BJ (cell line): ENCODE measurements around the gene AP4S1. TPM values are rescaled to one million over a fixed set of nuclear protein-coding genes. Genes with fewer than 3 reads are reported as not detected.

ENCODE experiments used
- CTCF ChIA-PET: fragments of 350-600 bp; formaldehyde crosslinking; extraction: SDS; loops from one replicate; lab custom pipeline; 2021; ENCODE audit warnings: antibody characterized with exemption, inconsistent platforms; lab: Yijun Ruan, JAX
- POLR2A ChIA-PET: fragments of 300-600 bp; sonication (Branson Sonifier 250); formaldehyde crosslinking; extraction: SDS; loops from one replicate; lab custom pipeline; 2021; ENCODE audit warnings: antibody characterized with exemption; lab: Charles Lee
- DNase-seq: peaks from one replicate; pipeline ENCODE4 v3.0.0-alpha.2; 2011; ENCODE audit warnings: low read depth
- H3K27me3 ChIP-seq: 2 replicates; pipeline ENCODE4 v1.6.0; 2011; ENCODE audit warnings: low read length; ENCODE audit not compliant: control insufficient read depth, insufficient read depth
- H3K36me3 ChIP-seq: 2 replicates; pipeline ENCODE4 v1.5.1; 2011; ENCODE audit warnings: low read length; ENCODE audit not compliant: control insufficient read depth, insufficient read depth
- H3K4me3 ChIP-seq: 2 replicates; pipeline ENCODE4 v1.5.1; 2011; ENCODE audit warnings: low read depth, mild to moderate bottlenecking, control low read depth, low read length
- polyA plus RNA-seq: library from polyadenylated mRNA; depleted of rRNA; stranded (reverse); fragments of >200 nt; gene quantifications from 2 replicates; pipeline ENCODE4 v1.2.3, GENCODE V29; 2011
- TF ChIP-seq, protein P1 (sequence below): IDR thresholded peaks from 2 replicates; pipeline ENCODE4 v1.5.1; 2011; ENCODE audit warnings: low read depth, mild to moderate bottlenecking, control low read depth, inconsistent platforms, low read length, moderate library complexity; ENCODE audit not compliant: insufficient read depth

Gene AP4S1
- polyA plus RNA-seq, 1 experiment, result 2.5 TPM

DNA sequence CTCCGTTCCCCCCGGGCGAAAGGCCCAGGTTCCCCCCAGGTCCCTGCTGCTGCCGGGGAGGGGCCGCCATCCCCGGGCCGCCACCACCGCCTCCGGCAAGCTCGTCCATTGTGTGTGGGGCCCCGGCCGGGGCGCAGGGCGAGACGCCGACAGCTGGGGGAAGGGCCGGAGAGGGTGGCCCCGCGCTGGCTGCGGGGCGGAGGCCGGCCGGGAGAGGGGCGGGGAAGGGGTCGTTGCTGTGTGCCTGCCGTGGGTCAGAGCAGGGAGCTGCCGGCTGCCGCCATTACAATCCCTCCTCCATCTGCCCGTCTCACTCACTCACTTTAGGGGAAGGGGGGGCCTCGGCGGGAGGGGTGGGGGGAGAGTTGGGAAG lies 614 bp downstream of the AP4S1 start, which contains the start of gene STRN3:
Gene STRN3 (minus strand): TSS at position 303 of the 373 bp plus-strand sequence. CDS start 194 bp downstream, at position 109.
- no peaks in the 10 kb centered on the region for H3K36me3 ChIP-seq
- TF ChIP-seq, protein P1, sequence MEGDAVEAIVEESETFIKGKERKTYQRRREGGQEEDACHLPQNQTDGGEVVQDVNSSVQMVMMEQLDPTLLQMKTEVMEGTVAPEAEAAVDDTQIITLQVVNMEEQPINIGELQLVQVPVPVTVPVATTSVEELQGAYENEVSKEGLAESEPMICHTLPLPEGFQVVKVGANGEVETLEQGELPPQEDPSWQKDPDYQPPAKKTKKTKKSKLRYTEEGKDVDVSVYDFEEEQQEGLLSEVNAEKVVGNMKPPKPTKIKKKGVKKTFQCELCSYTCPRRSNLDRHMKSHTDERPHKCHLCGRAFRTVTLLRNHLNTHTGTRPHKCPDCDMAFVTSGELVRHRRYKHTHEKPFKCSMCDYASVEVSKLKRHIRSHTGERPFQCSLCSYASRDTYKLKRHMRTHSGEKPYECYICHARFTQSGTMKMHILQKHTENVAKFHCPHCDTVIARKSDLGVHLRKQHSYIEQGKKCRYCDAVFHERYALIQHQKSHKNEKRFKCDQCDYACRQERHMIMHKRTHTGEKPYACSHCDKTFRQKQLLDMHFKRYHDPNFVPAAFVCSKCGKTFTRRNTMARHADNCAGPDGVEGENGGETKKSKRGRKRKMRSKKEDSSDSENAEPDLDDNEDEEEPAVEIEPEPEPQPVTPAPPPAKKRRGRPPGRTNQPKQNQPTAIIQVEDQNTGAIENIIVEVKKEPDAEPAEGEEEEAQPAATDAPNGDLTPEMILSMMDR, result no peak
- CTCF ChIA-PET, result interaction anchor here (0.8 to 1.3 kb wide), 4 partner anchors 41 to 96 kb away, joined by 3 read pairs; no protein-coding TSS in a partner anchor

DNA sequence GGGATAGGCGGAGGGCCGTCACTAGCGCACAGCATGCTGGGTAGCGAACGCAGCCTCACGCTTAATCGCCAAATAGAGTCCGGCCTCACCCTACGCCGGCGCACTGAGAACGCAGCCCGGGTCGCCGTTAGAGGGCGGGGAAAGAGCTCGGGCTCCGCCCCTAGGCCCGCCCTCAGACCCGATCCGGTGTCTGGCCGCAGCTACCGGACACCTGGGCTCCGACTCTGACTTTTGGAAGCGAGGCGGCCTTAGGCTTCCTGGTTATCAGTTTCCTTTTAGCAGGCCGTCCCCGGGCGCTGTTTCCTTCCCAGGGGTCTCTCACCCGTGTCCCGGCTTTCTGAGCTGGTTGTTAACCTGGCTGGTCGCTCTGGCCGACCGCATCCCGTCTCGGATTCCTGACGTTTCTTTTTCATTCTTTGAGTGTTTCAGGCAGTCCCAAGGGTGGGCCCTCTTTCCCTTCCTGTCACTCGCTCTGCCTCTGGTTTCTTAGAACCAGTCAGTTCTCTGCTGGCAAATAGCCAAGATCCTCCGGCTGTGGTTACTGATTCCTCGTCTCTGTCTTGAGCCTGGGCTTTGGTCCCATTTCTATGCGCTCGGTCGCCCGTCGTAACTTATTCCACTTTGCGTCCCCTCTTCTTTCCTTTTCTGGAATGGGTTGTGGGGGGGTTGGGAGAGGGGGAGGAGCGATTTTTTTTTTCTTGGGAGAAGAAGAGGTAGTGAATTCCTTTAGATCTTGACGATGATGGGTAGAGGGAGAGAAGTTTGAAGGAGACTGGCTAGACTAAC lies 1.2 kb downstream of the AP4S1 start:
- TF ChIP-seq, protein P1, result no peak
- POLR2A ChIA-PET, result interaction anchor here (0.6 kb wide), 2 partner anchors 14 to 31 kb away, joined by 3 to 5 read pairs; no protein-coding TSS in a partner anchor
- peak; percentile 82 for DNase-seq
- no peaks in the 10 kb centered on the region for H3K36me3 ChIP-seq
- H3K27me3 ChIP-seq, result no peaks in the 10 kb centered on the region
- CTCF ChIA-PET, result interaction anchor here (0.8 to 1.3 kb wide), 4 partner anchors 42 to 95 kb away, joined by 3 read pairs; no protein-coding TSS in a partner anchor
- peak overlapping the region; percentile 98 for H3K4me3 ChIP-seq

More for the DNA sequence above, 614 bp downstream of the AP4S1 start, which contains the start of gene STRN3:
- no peak for DNase-seq
- H3K4me3 ChIP-seq, result peak within 1 kb of the TSS; percentile 98
- H3K27me3 ChIP-seq, result no peaks in the 10 kb centered on the region
- POLR2A ChIA-PET, result no interaction called here

DNA sequence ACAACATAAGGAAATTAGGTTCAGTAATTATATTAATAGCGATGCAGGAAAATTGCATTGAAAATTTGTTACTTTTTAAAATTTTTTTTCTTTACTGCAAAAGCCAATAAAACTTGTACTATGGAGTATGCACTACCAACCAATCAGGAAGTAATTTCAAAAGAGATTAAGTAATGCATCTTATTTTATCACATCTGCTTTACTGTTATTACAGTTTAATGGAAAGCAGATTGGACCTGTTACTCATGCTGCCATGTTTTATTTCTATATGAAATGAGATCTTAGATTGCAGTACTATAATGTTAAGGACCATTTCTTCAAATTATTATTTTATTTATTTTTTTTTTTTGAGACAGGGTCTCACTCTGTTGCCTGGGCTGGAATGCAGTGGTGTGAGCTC lies 2.4 kb downstream of the AP4S1 start:
- TF ChIP-seq, protein P1, result no peak
- no peak for DNase-seq
- POLR2A ChIA-PET, result no interaction called here
- Histone ChIP-seq H3K27me3 (no peaks in the 10 kb centered on the region), H3K4me3 (no peak overlapping the region), H3K36me3 (no peaks in the 10 kb centered on the region)
- CTCF ChIA-PET, result interaction anchor here (0.8 to 1.1 kb wide), 3 partner anchors 10 to 41 kb away, joined by 3 read pairs; no protein-coding TSS in a partner anchor

DNA sequence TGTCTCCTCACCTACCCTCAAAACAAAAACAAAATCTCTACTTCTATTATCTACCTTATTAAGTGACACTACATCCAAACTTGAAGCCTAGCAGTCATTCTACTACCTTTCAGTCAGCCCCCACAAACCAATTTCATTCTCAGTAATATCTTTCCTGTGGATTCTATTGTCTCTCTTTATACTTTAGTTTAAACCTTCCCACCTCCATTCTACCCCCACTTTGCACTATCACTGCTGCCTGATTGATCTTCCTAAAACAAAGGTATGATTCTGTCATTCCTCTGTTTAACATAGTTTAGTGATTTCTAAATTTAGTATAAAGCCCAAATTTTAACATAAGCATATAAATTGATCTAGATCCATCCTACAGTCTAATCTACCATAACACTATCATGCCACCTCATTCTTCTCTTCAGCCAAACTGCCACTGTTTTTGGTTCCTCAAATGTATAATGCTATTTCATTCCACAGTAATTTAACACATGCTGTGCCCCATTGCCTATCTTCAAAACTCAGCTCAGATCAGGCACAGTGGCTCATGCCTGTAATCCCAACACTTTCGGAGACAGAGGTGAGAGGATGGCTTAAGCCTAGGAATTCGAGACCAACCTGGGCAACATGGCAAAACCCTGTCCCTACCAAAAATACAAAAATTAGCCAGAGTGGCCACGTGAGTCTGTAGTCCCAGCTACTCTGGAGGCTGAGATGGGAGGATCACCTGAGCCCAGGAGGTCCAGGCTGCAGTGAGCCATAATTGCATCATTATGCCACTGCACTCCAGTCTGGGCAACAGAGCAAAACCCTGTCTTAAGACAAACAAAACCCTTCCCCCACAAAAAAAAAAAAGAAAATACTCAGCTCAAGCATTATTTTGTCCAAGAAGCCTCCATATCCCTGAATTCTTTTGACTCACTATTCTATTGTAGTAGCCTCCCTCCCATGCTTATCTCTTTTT lies 3.8 kb downstream of the AP4S1 start:
- ChIA-PET POLR2A (no interaction called here), CTCF (interaction anchor here (0.7 to 1.1 kb wide), 2 partner anchors 8 to 15 kb away, joined by 3 to 5 read pairs; no protein-coding TSS in a partner anchor)
- Histone ChIP-seq H3K4me3 (no peak overlapping the region), H3K36me3 (no peaks in the 10 kb centered on the region), H3K27me3 (no peaks in the 10 kb centered on the region)
- DNase-seq, result no peak
- TF ChIP-seq, protein P1, result no peak
